ENCODE results near the gene SPRTN. TPM values are rescaled to one million over a fixed set of nuclear protein-coding genes. Genes with fewer than 3 reads are reported as not detected.

Gene SPRTN
- total and polyA plus RNA-seq, 2 of the 8 experiments (the other 6 are each of a cell fraction or from before 2014, with no cell fraction given): 6.6 to 15.1 TPM

DNA sequence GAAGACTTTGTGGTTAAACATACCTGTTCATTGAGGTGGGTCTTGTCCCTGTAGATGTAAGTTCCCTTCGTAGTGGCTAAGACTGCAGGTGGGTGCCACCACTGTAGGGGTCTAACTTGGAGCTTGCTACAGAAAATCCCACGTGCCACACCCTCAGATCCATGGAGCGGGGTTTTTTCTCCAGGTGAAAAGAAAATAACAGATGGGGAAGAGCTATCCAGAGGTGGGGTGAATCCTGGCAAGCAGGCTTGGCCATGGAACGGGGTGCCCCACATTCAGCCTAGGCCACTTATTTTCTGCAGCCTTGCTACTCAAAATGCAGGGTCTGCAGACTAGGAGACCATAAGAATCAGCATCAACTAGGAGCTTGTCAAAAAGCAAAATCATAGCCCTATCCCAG lies 24.4 kb upstream of the SPRTN start:
- H2BK120ac ChIP-seq (replicated peaks; ENCODE audit: low read depth, low read length): no peak overlapping the region

More for the DNA sequence above, 24.4 kb upstream of the SPRTN start:
- ChIA-PET POLR2A (ENCODE audit: partially characterized antibody) (interaction anchor here (0.9 to 1.2 kb wide), 2 partner anchors 9 to 12 kb away, joined by 3 to 4 read pairs; no protein-coding TSS in a partner anchor), CTCF (ENCODE audit: partially characterized antibody) (interaction anchor here (1.6 kb wide), 1 partner anchor 24 kb away, joined by 5 read pairs; the partner anchor contains the start of genes EXOC8 and SPRTN)
- no peaks in the 10 kb centered on the region for H3K4me1 ChIP-seq (replicated peaks in 1 of 4; ENCODE audit: control insufficient read depth in 3 of 4, insufficient read depth in 4 of 4, low read length in 3 of 4)
- no peaks in the 10 kb centered on the region for H3K27me3 ChIP-seq (replicated peaks in 1 of 4; ENCODE audit: control insufficient read depth in 3 of 4, extremely low read depth in 1 of 4, insufficient read depth in 3 of 4, low read length in 3 of 4)
- TF ChIP-seq, protein P1, sequence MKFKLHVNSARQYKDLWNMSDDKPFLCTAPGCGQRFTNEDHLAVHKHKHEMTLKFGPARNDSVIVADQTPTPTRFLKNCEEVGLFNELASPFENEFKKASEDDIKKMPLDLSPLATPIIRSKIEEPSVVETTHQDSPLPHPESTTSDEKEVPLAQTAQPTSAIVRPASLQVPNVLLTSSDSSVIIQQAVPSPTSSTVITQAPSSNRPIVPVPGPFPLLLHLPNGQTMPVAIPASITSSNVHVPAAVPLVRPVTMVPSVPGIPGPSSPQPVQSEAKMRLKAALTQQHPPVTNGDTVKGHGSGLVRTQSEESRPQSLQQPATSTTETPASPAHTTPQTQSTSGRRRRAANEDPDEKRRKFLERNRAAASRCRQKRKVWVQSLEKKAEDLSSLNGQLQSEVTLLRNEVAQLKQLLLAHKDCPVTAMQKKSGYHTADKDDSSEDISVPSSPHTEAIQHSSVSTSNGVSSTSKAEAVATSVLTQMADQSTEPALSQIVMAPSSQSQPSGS (IDR thresholded peaks at IDR 0.05; ENCODE audit: low read length): no peak
- TF ChIP-seq MAFK (IDR thresholded peaks at IDR 0.05; ENCODE audit: low read depth, low read length) (no peak), RFX5 (IDR thresholded peaks at IDR 0.05; ENCODE audit: borderline replicate concordance, low read depth, low read length) (no peak), HDAC2 (IDR thresholded peaks at IDR 0.05; ENCODE audit: borderline replicate concordance in 1 of 2, low read depth in 2 of 2, low read length in 2 of 2) (no peak)
- H3K23me2 ChIP-seq (ENCODE audit: low read depth, low read length): no peaks in the 10 kb centered on the region
- peaks cover 0 to 4% of the 10 kb centered on the region in 2 experiments; a peak in 1 of 4 replicates for H3K9me3 ChIP-seq (ENCODE audit: insufficient read depth in 2 of 2, low read depth in 1 of 2, low read length in 1 of 2)
- H2AK5ac ChIP-seq (ENCODE audit: low read depth, low read length): no peak overlapping the region
- 84% methylated on average over 4 of the region's 4 CpGs; no CpG with 5 or more reads in 1 of the 2 experiments for WGBS, 2 experiments (ENCODE audit: extremely low coverage in 1 of 2, insufficient coverage in 1 of 2, insufficient read length in 1 of 2, insufficient replicate concordance in 2 of 2, low coverage in 1 of 2, low lambda C conversion rate in 2 of 2, missing lambda C conversion rate in 1 of 2)
- H4K91ac ChIP-seq (replicated peaks; ENCODE audit: insufficient read length, low read length): no peak overlapping the region
- H2BK20ac ChIP-seq (ENCODE audit: low read length): no peak overlapping the region
- no peaks in the 10 kb centered on the region for H3K36me3 ChIP-seq (ENCODE audit: control insufficient read depth in 2 of 4, insufficient read depth in 4 of 4, low read length in 3 of 4)
- H3K9ac ChIP-seq (replicated peaks in 1 of 4; ENCODE audit: extremely low read depth in 1 of 4, low read depth in 3 of 4, low read length in 3 of 4): no peak overlapping the region
- H3K14ac ChIP-seq (ENCODE audit: insufficient read length): no peak overlapping the region
- H2BK5ac ChIP-seq (ENCODE audit: low read depth, low read length): no peak overlapping the region
- no peak overlapping the region for H3K27ac ChIP-seq (ENCODE audit: low read depth, low read length)
- no peak overlapping the region for H2BK15ac ChIP-seq (ENCODE audit: low read length)
- H4K8ac ChIP-seq (ENCODE audit: extremely low read depth, insufficient read depth, low read length): no peak overlapping the region
- no peak for DNase-seq (ENCODE audit: low read depth in 1 of 2, low spot score in 2 of 2)
- no peak overlapping the region for H3K56ac ChIP-seq (replicated peaks; ENCODE audit: insufficient read length, low read depth, low read length)
- no peak overlapping the region for H2AFZ ChIP-seq (ENCODE audit: low read length)
- H2BK12ac ChIP-seq (ENCODE audit: low read depth, low read length): no peak overlapping the region
- H3K23ac ChIP-seq (ENCODE audit: insufficient read length): no peak overlapping the region
- H3K4me2 ChIP-seq (ENCODE audit: insufficient read depth in 1 of 2, low read depth in 2 of 2, low read length in 2 of 2): no peak overlapping the region
- H3K18ac ChIP-seq (ENCODE audit: extremely low read depth, low read length): no peak overlapping the region
- no peak overlapping the region for H3K4ac ChIP-seq (replicated peaks; ENCODE audit: insufficient read length, low read depth, low read length)
- H3K79me2 ChIP-seq (ENCODE audit: control insufficient read depth in 1 of 2, insufficient read depth in 2 of 2, low read length in 2 of 2): no peaks in the 10 kb centered on the region
- no peak overlapping the region for H3K4me3 ChIP-seq (ENCODE audit: extremely low read depth in 1 of 4, insufficient read depth in 2 of 4, low read depth in 3 of 4, low read length in 4 of 4)
- no peaks in the 10 kb centered on the region for H4K20me1 ChIP-seq (replicated peaks in 1 of 2; ENCODE audit: control insufficient read depth in 1 of 2, insufficient read depth in 2 of 2, low read length in 2 of 2)
- FAIRE-seq: no peak
- H3K79me1 ChIP-seq (ENCODE audit: low read depth, low read length): no peaks in the 10 kb centered on the region
- H4K5ac ChIP-seq (ENCODE audit: insufficient read length, low read depth, low read length): no peak overlapping the region
